Neural cell (in vitro differentiated cells): ENCODE results near the gene RFC3.

ENCODE experiments used
- EP300 ChIP-seq: fragments of 450-650 bp; conservative IDR thresholded peaks from 2 replicates; pipeline ENCODE4 v1.6.1; 2014; ENCODE audit warnings: antibody characterized with exemption, mild to moderate bottlenecking, moderate library complexity; ENCODE audit not compliant: poor library complexity, severe bottlenecking
- EZH2 ChIP-seq: fragments of 200-600, 300-800 bp; shearing (Covaris generic), sonication (generic); IDR thresholded peaks from 2 replicates; pipeline ENCODE4 v1.6.1; 2014; ENCODE audit warnings: antibody characterized with exemption, low read length, borderline replicate concordance, mild to moderate bottlenecking; ENCODE audit not compliant: insufficient read depth, poor library complexity, severe bottlenecking
- POLR2AphosphoS5 ChIP-seq: IDR thresholded peaks from 2 replicates; pipeline ENCODE4 v1.6.1; 2012
- RAD21 ChIP-seq: fragments of 450-650 bp; conservative IDR thresholded peaks from 2 replicates; pipeline ENCODE4 v1.6.1; 2014; ENCODE audit warnings: antibody characterized with exemption, mild to moderate bottlenecking, moderate library complexity
- SMC3 ChIP-seq: fragments of 450-650 bp; conservative IDR thresholded peaks from 2 replicates; pipeline ENCODE4 v1.6.1; 2014; ENCODE audit warnings: antibody characterized with exemption, mild to moderate bottlenecking, moderate library complexity; ENCODE audit not compliant: poor library complexity
- TF ChIP-seq, protein P1 (sequence below): fragments of 450-650 bp; IDR thresholded peaks from 2 replicates; pipeline ENCODE4 v1.5.1; 2014; ENCODE audit warnings: antibody characterized with exemption, mild to moderate bottlenecking, moderate library complexity; ENCODE audit not compliant: poor library complexity, severe bottlenecking

DNA sequence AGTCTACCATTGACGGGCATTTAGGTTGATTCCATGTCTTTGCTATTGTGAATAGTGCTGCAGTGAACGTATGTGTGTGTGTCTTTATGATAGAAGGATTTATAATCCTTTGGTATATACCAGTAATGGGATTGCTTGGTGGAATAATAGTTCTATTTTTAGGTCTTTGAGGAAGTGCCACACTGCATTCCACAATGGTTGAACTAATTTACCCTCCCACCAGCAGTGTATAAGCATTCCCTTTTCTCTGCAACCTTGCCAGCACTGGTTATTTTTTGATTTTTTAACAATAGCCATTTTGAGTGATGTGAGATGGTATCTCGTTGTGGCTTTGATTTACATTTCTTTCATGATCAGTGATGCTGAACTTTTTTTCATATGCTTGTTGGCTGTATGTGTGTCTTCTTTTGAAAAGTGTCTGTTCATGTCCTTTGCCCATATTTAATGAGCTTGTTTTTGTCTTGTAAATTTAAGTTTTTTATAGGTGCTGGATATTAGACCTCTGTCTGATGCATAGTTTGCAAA is 37.5 kb downstream of the RFC3 start:
- no peak for TF ChIP-seq EP300
- no peak for TF ChIP-seq EZH2
- TF ChIP-seq, protein P1, sequence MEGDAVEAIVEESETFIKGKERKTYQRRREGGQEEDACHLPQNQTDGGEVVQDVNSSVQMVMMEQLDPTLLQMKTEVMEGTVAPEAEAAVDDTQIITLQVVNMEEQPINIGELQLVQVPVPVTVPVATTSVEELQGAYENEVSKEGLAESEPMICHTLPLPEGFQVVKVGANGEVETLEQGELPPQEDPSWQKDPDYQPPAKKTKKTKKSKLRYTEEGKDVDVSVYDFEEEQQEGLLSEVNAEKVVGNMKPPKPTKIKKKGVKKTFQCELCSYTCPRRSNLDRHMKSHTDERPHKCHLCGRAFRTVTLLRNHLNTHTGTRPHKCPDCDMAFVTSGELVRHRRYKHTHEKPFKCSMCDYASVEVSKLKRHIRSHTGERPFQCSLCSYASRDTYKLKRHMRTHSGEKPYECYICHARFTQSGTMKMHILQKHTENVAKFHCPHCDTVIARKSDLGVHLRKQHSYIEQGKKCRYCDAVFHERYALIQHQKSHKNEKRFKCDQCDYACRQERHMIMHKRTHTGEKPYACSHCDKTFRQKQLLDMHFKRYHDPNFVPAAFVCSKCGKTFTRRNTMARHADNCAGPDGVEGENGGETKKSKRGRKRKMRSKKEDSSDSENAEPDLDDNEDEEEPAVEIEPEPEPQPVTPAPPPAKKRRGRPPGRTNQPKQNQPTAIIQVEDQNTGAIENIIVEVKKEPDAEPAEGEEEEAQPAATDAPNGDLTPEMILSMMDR = no peak
- TF ChIP-seq RAD21 = no peak
- TF ChIP-seq POLR2AphosphoS5 = no peak
- TF ChIP-seq SMC3 = no peak
